K562 (cell line): ENCODE data around the gene TJP3. TPM values are rescaled to one million over a fixed set of nuclear protein-coding genes. Genes with fewer than 3 reads are reported as not detected.

Experiments
- C11orf30 ChIP-seq: fragments of 450-650 bp; IDR thresholded peaks from 2 replicates; pipeline ENCODE4 v1.6.1; 2016; ENCODE audit warnings: low read depth, mild to moderate bottlenecking
- OTX1 ChIP-seq: fragments of 450-650 bp; formaldehyde crosslinking; IDR thresholded peaks from 2 replicates; pipeline ENCODE4 v1.4.0; 2022; ENCODE audit warnings: mild to moderate bottlenecking
- POLR2A ChIP-seq: fragments of 450-650 bp; conservative IDR thresholded peaks from 2 replicates; pipeline ENCODE4 v1.6.1; 2016
- ZNF23 ChIP-seq: fragments of 250-450 bp; sonication (Bioruptor Pico); IDR thresholded peaks from 2 replicates; pipeline ENCODE4 v1.4.0; 2020; ENCODE audit warnings: mild to moderate bottlenecking
- ZNF3 ChIP-seq: fragments of 250-450 bp; sonication (Bioruptor Pico); IDR thresholded peaks from 2 replicates; pipeline ENCODE4 v1.5.0; 2021; ENCODE audit warnings: mild to moderate bottlenecking, moderate library complexity
- ZNF707 ChIP-seq: fragments of 250-450 bp; sonication (Bioruptor Pico); conservative IDR thresholded peaks from 2 replicates; pipeline ENCODE4 v1.8.0; 2022; ENCODE audit warnings: inconsistent platforms, mild to moderate bottlenecking, moderate library complexity
- polyA plus RNA-seq, 8 experiments: library from polyadenylated mRNA; depleted of rRNA in 4 of 8; stranded (reverse) in 5 of 8; unstranded in 3 of 8; fragments of >200 nt; fragmentation: Nextera tagmentation in 2 of 8; fragmentation: Illumina TruSeq in 1 of 8; extraction: Ambion mirVana in 2 of 8; extraction: Trizol in 1 of 8; gene quantifications; 2 replicates each; pipeline versions ENCODE4 v1.2.1 to v1.2.3, GENCODE V29; 2011 to 2014; ENCODE audit warnings: inconsistent platforms in 1 of 8, missing spikeins in 1 of 8
- total RNA-seq, 7 experiments: library from RNA; depleted of rRNA in 6 of 7; stranded (reverse); fragments of >200 nt in 6 of 7; fragmentation: Illumina TruSeq in 2 of 7; extraction: Trizol in 2 of 7; gene quantifications; 2 replicates each; pipeline versions ENCODE4 v1.2.1 to v1.2.3, GENCODE V29; 2011 to 2021; ENCODE audit warnings: low replicate concordance in 1 of 7
- TF ChIP-seq, protein P1 (sequence below): fragments of 450-650 bp; IDR thresholded peaks from 2 replicates; pipeline ENCODE4 v1.6.1; 2017; ENCODE audit warnings: antibody characterized with exemption, mild to moderate bottlenecking
- TF ChIP-seq, protein P2 (sequence below): fragments of 450-650 bp; formaldehyde crosslinking; IDR thresholded peaks from 2 replicates; pipeline ENCODE4 v1.4.0; 2020; ENCODE audit warnings: mild to moderate bottlenecking, moderate library complexity
- TF ChIP-seq, protein P3 (sequence below), 3 experiments: fragments of 200-800 bp in 1 of 3; fragments of 250-450 bp in 1 of 3; fragments of 450-650 bp in 1 of 3; sonication (Bioruptor Pico) in 1 of 3; sonication (Bioruptor generic) in 1 of 3; formaldehyde crosslinking in 1 of 3; IDR thresholded peaks; 2 replicates each; pipeline versions ENCODE4 v1.6.1 to v1.8.0; 2016 to 2022; ENCODE audit warnings: mild to moderate bottlenecking in 2 of 3, missing genetic modification characterization in 2 of 3, missing compliant biosample characterization in 1 of 3, moderate library complexity in 1 of 3
- TF ChIP-seq, protein P4 (sequence below): fragments of 450-650 bp; IDR thresholded peaks from 2 replicates; pipeline ENCODE4 v1.7.1; 2018; ENCODE audit warnings: mild to moderate bottlenecking, low read depth; ENCODE audit not compliant: partially characterized antibody
- TF ChIP-seq, protein P5 (sequence below): sonication (generic); formaldehyde crosslinking; IDR thresholded peaks from 2 replicates; pipeline ENCODE4 v1.8.0; 2022; ENCODE audit warnings: mild to moderate bottlenecking, missing genetic modification reagents, borderline replicate concordance

The TJP3 gene
- total and polyA plus RNA-seq, 9 of the 15 experiments (the other 6 are each of a cell fraction or from before 2014, with no cell fraction given), result 0.11 to 2.4 (median 0.57) TPM; not detected in 1

DNA sequence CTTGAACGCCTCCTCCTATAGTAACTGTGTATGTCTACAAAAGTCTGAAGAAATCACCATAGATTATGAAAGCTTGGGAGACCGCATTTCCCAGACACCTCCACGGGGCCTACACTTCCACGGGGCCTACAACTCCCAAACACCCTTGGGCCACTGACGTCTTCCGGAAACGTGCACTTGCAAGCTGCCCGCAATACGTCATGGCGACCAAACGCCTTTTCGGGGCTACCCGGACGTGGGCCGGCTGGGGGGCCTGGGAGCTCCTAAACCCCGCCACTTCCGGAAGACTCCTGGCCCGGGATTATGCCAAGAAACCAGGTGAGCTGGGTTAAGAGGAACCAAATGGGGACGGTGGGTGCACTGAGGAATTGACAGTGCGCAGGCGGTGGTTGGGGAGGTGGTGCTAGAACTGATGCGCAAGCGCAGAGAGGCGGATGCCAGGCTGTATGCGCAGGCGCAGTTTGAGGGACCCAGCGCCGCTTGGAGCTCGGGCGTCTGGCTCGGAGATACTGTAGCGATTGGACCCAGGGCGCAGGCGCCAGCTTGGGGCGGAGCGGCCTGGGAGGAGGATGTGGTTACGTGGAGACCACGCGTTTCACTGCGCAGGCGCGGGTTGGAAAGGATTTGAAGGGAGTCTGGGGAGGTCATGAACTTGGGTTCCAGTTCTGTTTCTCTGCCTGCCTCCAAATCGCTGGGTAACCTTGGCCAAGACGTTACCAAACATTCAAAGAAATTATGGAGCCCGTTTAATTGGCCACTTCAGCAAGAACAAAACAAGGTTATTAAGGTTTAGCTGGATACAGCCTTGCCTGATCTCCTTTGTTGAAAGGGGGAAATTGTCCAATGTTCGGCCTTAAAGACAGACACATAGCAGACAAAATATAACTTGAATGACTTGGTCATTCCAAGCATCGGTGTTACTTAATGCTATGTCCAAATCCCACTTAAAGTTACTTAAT is 54.6 kb downstream of the TJP3 start, which contains the start of gene MRPL54 (continued):
- TF ChIP-seq, protein P1, sequence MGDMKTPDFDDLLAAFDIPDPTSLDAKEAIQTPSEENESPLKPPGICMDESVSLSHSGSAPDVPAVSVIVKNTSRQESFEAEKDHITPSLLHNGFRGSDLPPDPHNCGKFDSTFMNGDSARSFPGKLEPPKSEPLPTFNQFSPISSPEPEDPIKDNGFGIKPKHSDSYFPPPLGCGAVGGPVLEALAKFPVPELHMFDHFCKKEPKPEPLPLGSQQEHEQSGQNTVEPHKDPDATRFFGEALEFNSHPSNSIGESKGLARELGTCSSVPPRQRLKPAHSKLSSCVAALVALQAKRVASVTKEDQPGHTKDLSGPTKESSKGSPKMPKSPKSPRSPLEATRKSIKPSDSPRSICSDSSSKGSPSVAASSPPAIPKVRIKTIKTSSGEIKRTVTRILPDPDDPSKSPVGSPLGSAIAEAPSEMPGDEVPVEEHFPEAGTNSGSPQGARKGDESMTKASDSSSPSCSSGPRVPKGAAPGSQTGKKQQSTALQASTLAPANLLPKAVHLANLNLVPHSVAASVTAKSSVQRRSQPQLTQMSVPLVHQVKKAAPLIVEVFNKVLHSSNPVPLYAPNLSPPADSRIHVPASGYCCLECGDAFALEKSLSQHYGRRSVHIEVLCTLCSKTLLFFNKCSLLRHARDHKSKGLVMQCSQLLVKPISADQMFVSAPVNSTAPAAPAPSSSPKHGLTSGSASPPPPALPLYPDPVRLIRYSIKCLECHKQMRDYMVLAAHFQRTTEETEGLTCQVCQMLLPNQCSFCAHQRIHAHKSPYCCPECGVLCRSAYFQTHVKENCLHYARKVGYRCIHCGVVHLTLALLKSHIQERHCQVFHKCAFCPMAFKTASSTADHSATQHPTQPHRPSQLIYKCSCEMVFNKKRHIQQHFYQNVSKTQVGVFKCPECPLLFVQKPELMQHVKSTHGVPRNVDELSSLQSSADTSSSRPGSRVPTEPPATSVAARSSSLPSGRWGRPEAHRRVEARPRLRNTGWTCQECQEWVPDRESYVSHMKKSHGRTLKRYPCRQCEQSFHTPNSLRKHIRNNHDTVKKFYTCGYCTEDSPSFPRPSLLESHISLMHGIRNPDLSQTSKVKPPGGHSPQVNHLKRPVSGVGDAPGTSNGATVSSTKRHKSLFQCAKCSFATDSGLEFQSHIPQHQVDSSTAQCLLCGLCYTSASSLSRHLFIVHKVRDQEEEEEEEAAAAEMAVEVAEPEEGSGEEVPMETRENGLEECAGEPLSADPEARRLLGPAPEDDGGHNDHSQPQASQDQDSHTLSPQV, result peak; percentile 68
- TF ChIP-seq, protein P2, sequence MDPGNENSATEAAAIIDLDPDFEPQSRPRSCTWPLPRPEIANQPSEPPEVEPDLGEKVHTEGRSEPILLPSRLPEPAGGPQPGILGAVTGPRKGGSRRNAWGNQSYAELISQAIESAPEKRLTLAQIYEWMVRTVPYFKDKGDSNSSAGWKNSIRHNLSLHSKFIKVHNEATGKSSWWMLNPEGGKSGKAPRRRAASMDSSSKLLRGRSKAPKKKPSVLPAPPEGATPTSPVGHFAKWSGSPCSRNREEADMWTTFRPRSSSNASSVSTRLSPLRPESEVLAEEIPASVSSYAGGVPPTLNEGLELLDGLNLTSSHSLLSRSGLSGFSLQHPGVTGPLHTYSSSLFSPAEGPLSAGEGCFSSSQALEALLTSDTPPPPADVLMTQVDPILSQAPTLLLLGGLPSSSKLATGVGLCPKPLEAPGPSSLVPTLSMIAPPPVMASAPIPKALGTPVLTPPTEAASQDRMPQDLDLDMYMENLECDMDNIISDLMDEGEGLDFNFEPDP (CRISPR knock-in tag), result no peak
- 0 out of 2 replicates have a peak, but pooled peaks have one; percentile 26 for TF ChIP-seq ZNF23
- TF ChIP-seq, protein P3, sequence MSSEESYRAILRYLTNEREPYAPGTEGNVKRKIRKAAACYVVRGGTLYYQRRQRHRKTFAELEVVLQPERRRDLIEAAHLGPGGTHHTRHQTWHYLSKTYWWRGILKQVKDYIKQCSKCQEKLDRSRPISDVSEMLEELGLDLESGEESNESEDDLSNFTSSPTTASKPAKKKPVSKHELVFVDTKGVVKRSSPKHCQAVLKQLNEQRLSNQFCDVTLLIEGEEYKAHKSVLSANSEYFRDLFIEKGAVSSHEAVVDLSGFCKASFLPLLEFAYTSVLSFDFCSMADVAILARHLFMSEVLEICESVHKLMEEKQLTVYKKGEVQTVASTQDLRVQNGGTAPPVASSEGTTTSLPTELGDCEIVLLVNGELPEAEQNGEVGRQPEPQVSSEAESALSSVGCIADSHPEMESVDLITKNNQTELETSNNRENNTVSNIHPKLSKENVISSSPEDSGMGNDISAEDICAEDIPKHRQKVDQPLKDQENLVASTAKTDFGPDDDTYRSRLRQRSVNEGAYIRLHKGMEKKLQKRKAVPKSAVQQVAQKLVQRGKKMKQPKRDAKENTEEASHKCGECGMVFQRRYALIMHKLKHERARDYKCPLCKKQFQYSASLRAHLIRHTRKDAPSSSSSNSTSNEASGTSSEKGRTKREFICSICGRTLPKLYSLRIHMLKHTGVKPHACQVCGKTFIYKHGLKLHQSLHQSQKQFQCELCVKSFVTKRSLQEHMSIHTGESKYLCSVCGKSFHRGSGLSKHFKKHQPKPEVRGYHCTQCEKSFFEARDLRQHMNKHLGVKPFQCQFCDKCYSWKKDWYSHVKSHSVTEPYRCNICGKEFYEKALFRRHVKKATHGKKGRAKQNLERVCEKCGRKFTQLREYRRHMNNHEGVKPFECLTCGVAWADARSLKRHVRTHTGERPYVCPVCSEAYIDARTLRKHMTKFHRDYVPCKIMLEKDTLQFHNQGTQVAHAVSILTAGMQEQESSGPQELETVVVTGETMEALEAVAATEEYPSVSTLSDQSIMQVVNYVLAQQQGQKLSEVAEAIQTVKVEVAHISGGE (CRISPR knock-in tag; IDR thresholded peaks at IDR 0.05), result peak in 2 of 3 experiments; percentile 62 to 87; a peak in 4 of 6 replicates
- TF ChIP-seq POLR2A, result peak; percentile 97
- TF ChIP-seq, protein P4, sequence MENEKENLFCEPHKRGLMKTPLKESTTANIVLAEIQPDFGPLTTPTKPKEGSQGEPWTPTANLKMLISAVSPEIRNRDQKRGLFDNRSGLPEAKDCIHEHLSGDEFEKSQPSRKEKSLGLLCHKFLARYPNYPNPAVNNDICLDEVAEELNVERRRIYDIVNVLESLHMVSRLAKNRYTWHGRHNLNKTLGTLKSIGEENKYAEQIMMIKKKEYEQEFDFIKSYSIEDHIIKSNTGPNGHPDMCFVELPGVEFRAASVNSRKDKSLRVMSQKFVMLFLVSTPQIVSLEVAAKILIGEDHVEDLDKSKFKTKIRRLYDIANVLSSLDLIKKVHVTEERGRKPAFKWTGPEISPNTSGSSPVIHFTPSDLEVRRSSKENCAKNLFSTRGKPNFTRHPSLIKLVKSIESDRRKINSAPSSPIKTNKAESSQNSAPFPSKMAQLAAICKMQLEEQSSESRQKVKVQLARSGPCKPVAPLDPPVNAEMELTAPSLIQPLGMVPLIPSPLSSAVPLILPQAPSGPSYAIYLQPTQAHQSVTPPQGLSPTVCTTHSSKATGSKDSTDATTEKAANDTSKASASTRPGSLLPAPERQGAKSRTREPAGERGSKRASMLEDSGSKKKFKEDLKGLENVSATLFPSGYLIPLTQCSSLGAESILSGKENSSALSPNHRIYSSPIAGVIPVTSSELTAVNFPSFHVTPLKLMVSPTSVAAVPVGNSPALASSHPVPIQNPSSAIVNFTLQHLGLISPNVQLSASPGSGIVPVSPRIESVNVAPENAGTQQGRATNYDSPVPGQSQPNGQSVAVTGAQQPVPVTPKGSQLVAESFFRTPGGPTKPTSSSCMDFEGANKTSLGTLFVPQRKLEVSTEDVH, result peak; percentile 83
- TF ChIP-seq, protein P5, sequence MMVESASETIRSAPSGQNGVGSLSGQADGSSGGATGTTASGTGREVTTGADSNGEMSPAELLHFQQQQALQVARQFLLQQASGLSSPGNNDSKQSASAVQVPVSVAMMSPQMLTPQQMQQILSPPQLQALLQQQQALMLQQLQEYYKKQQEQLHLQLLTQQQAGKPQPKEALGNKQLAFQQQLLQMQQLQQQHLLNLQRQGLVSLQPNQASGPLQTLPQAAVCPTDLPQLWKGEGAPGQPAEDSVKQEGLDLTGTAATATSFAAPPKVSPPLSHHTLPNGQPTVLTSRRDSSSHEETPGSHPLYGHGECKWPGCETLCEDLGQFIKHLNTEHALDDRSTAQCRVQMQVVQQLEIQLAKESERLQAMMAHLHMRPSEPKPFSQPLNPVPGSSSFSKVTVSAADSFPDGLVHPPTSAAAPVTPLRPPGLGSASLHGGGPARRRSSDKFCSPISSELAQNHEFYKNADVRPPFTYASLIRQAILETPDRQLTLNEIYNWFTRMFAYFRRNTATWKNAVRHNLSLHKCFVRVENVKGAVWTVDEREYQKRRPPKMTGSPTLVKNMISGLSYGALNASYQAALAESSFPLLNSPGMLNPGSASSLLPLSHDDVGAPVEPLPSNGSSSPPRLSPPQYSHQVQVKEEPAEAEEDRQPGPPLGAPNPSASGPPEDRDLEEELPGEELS (CRISPR knock-in tag), result no peak
- peak; percentile 68 for TF ChIP-seq C11orf30
- TF ChIP-seq OTX1 (CRISPR knock-in tag), result peak; percentile 9; the same call in 1 of the 2 replicates
- TF ChIP-seq ZNF3 (CRISPR knock-in tag), result no peak
- no peak for TF ChIP-seq ZNF707 (CRISPR knock-in tag)
